Measurements from ENCODE around the gene BCAN. TPM values are rescaled to one million over a fixed set of nuclear protein-coding genes. Genes with fewer than 3 reads are reported as not detected.

The BCAN gene
- total RNA-seq, 1 experiment from 2014 or later, result 1.2 TPM

- Histone ChIP-seq H3K23me2 (ENCODE audit: insufficient read length, low read depth, low read length, poor library complexity, severe bottlenecking) (peaks cover 10% of the 10 kb centered on the region), H2AK5ac (ENCODE audit: insufficient read length, low read length) (no peak overlapping the region), H4K20me1 (ENCODE audit: control insufficient read depth, insufficient read depth, insufficient read length) (no peaks in the 10 kb centered on the region), H2AFZ (ENCODE audit: low read length) (no peak overlapping the region), H3K56ac (ENCODE audit: insufficient read length, low read depth, low read length) (no peak overlapping the region), H3K9me3 (ENCODE audit: control insufficient read depth, low read depth, low read length) (no peaks in the 10 kb centered on the region), H3K4me1 (ENCODE audit: insufficient read depth, low read length) (no peaks in the 10 kb centered on the region; the same call in 1 of the 2 replicates), H3K79me2 (ENCODE audit: insufficient read depth, low read length) (no peaks in the 10 kb centered on the region), H4K91ac (ENCODE audit: insufficient read length, low read depth, low read length) (no peak overlapping the region), H2BK5ac (ENCODE audit: insufficient read length, low read length) (no peak overlapping the region), H3T11ph (ENCODE audit: low read length) (no peak overlapping the region), H2BK12ac (ENCODE audit: insufficient read length, low read depth, low read length) (no peak overlapping the region), H4K8ac (replicated peaks; ENCODE audit: insufficient read length, low read depth, low read length) (no peak overlapping the region), H3K27me3 (ENCODE audit: insufficient read depth, low read length) (no peaks in the 10 kb centered on the region; the same call in 1 of the 2 replicates), H3K18ac (ENCODE audit: insufficient read length, low read depth, low read length) (no peak overlapping the region), H3K4ac (ENCODE audit: low read depth, low read length) (no peak overlapping the region), H2BK120ac (ENCODE audit: low read depth, low read length, poor library complexity, severe bottlenecking) (no peak overlapping the region), H2BK20ac (ENCODE audit: low read depth, low read length, poor library complexity, severe bottlenecking) (no peak overlapping the region), H3K14ac (ENCODE audit: insufficient read depth, low read length) (no peak overlapping the region), H4K5ac (ENCODE audit: insufficient read length, low read depth, low read length) (no peak overlapping the region), H2BK15ac (ENCODE audit: low read depth, low read length) (no peak overlapping the region), H3K23ac (ENCODE audit: insufficient read length, low read depth, low read length) (no peak overlapping the region), H3K4me2 (ENCODE audit: insufficient read depth, insufficient read length, low read length) (no peak overlapping the region), H3K27ac (ENCODE audit: insufficient read length, low read depth, low read length) (no peak overlapping the region), H3K9ac (ENCODE audit: extremely low read depth, insufficient read length, low read length) (no peak overlapping the region), H3K79me1 (ENCODE audit: insufficient read depth, low read depth, low read length, poor library complexity, severe bottlenecking) (no peaks in the 10 kb centered on the region)
- peaks cover 40 to 42% of the 10 kb centered on the region in 2 experiments for H3K4me1 Mint-ChIP-seq
- no peaks in the 10 kb centered on the region for H3K9me3 Mint-ChIP-seq
- DNase-seq, result no peak
- WGBS (ENCODE audit: extremely low coverage, insufficient read length, low lambda C conversion rate), result no CpG with 5 or more reads among the region's 1 CpG
- H3K27ac Mint-ChIP-seq, result no peak overlapping the region
- H3K27me3 Mint-ChIP-seq (ENCODE audit: low read depth), result peaks cover 96% of the 10 kb centered on the region
- H3K4me3 Mint-ChIP-seq, result no peak overlapping the region; a peak in 1 of 5 replicates
- TF ChIP-seq CTCF (conservative IDR thresholded peaks at IDR 0.05), result no peak
- no peaks in the 10 kb centered on the region for H3K36me3 Mint-ChIP-seq (ENCODE audit: insufficient read depth in 1 of 3, low read depth in 3 of 3)
Observed at GRCh38 chr1:156654700-156655099, 12.8 kb downstream of the BCAN start.
